ENCODE measurements around the gene EHD4.

- TF ChIP-seq CTCF (IDR thresholded peaks at IDR 0.05) (no peak), POLR2A (IDR thresholded peaks at IDR 0.05) (no peak)
These were observed 38.1 kb upstream of the EHD4 start for GRCh38 chr15:42010434-42010833.

All from body of pancreas (tissue), 4 donors.